HG03460 (cell line): Measurements from ENCODE around the gene GREB1.

ENCODE experiments used
- ATAC-seq: cut with Tn5 transposase; IDR thresholded peaks from one replicate; pipeline ENCODE4 v1.9.1; 2021; ENCODE audit not compliant: unreplicated experiment

GREB1 gene

DNA sequence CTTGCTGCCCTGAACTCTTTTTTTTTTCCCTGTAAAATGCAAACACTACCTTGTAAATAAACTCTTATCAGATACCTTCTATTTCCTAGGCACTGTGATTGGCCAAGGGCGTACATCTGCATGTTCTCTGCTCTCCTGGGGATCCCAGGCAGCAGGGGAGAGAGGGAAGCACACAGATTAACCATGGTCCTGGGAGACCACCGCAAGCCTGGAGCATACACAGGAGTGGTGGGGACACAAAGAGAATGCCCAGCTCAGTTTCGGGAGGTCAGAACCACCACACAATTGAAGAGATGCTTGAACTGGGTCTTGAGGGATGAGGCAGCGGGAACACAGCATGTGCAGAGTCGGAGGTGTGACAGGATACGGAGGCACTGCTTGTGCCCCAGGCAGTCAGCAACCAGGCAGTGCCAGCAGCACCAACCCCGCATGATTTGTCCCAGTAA, 2.1 kb downstream of the GREB1 start:
- ATAC-seq, result no peak

DNA sequence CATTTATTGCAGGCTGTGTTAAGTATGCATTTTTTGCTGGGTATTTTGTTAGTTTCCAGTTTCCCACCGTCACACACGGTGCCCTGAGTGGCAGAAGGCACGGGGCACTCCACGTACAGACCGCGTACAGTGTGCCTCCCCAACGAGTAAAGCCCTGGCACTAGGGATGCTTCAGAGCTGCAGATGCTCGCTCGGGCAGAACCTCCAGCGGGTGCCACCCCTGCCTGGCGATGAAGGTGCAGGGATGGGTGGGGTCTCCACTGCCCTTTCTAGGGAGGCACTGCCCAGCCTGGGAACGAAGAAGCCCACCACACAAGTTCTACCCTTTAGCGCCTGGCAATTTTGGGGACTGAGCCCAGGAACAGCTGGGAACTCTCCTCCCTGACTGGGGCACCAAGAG, 4.1 kb downstream of the GREB1 start:
- ATAC-seq, result no peak

DNA sequence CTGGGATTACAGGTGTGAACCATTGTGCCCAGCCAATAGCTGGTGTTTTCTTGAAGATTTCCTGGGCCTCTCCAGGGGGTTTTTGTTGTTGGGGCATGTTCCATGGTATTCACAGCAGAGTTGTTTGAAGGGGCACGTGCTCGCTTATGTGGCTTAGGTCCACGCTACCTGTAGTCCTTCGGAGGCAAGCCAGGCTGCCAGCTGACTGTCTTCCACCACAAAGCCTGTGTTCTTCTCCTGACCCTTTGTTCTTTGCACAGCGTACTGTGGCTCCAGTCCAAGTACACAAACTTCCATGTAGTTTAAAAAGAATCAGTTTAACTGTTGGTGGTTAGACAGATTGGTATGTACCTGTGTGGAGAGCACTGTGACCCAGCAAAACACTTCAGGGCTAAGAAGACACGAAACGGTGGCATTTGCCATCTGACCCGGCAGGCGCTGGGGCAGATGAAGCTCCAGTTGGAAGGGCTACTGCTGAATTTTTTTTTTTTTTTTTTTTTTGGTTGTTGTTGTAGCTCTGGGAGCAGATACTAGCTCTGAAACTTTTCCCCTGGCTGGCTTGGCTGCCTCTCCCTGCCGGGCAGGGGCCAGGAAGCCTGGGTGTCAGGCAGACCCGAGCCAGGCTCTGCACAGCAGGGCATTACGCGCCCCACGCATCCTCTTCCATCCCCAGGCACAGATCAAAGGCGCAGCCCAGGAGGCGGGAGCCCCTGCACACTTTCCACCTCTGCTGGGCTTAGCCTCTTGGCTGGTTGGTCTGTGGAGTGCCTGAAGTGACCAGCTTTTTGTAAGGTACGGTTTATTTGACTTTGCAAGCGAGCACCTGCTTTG, 5.7 kb downstream of the GREB1 start:
- ATAC-seq, result no peak

DNA sequence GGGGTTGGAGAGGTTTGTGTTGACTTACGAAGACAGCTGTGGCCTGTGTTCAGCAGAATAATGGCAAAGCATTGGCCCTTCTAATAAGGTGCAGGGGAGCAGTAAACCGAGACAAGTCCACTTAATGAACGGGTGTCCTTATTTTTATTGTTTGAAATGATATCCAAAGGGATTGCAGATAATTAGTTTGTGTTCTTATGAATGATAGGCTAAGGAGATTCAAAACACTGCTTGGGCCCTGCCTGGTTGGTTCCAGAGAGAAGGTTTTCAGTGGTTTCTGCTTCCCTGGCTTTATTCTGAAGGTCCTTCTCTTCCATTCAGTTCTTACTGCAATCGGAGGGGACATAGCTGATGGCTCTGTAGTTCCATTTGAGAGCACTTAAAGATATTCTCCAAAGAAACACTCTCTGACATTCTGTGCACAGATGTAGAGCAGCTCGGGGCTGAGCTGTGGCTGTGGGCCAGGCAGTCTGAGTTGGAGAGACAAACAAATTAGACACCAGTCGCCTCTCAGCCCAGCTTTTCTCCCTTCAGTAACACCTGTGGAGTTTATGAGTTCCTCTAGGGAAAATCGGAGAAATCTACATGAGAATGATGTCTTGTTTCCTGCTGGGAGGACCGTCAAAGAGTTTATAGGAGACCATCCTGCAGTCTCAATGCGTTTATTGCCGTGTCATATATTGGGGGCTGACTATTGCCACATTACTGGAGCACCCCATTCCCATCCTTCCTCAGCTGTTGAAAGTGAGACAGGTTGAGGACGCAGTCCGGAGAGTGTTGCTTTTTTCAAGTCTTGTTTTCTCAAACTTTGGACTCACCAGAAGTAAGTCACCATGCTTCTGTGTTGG, 6.5 kb downstream of the GREB1 start:
- no peak for ATAC-seq

DNA sequence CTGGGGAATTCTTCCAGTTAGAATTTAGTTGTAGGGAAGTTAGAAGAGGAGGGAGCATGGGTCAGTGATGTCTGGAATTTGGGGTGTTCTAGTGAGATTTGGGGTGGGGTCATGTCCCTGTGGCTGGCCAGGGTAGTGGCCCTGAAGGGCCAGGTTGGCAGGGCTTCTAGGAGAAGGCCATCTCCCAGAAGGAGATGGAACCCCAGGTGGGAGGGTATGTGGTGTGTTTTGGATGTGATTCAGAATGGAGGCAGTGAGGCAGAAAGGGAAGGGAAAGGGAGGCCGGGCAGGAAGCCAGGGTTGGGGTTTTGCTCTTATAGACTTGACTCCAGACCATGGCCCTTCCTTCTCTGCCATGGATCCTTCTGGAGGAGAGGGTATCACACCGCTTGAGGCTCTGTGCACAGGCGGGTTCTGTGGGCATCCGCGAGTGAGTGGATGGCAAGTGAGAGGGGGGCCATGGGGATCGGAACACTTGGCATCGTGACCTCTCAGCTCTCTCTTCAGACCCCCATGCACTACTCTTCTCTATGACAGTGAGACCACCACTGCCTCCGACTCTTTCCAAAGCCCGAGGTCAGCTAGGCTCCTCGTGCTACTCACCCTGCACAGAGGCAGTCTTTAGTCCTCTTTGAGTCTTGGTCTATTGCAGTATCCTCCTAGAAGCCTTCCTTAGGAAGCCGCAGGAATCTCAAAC, 7.3 kb downstream of the GREB1 start:
- ATAC-seq, result no peak

DNA sequence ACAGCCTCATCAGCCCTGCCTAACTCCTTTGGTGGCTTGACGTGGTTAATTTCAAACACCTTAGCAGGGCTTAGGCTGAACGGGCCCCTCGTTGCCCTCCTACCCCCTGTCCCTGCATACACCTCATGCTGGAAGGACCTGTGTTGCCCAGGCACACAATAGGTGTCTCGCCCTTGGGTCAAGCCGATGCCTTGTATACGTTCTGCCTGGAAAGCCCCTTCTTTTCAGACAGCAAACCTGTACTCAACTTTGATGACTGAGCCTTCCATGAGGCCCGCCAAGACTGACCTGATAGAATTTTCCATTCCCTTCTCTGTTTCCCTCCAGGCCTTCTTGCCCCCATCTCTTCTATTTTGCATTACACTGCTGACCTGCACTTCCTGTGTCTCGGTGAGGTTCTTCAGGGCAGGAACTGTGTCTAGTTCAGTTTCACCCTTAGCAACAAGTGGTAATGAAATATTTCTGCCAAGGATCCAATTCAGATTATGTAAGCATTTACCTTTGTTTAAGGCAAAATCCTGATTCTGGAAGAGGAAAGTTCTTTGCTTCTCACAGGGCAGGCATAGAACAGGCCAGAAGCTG, 7.9 kb downstream of the GREB1 start:
- no peak for ATAC-seq

DNA sequence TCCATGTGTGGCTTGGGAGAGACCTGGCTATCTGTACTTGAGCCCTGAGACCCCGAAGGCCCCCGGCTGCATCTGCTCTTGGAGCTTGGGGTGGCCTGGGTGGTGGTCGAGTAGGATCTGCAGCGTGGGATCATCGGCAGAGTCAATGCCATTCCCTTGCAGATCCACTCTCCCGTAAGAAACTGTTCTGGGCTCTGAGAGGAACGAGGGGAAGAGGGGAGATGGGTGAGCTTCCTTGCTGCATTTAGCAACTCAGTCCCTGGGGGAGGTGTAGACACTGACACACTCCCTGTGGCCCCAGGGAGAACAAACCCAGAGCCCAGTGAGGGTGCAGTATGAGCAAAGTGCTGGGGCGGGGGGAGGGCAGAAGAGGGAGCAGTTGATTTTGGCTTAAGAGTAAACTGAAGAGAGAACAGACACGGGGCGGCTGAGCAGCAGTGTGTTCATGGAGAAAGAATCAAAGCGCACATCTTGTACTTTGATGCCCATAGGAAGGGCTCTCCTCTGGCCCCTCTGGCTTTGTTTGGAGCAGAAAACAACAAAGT, 8.5 kb downstream of the GREB1 start:
- ATAC-seq, result no peak

DNA sequence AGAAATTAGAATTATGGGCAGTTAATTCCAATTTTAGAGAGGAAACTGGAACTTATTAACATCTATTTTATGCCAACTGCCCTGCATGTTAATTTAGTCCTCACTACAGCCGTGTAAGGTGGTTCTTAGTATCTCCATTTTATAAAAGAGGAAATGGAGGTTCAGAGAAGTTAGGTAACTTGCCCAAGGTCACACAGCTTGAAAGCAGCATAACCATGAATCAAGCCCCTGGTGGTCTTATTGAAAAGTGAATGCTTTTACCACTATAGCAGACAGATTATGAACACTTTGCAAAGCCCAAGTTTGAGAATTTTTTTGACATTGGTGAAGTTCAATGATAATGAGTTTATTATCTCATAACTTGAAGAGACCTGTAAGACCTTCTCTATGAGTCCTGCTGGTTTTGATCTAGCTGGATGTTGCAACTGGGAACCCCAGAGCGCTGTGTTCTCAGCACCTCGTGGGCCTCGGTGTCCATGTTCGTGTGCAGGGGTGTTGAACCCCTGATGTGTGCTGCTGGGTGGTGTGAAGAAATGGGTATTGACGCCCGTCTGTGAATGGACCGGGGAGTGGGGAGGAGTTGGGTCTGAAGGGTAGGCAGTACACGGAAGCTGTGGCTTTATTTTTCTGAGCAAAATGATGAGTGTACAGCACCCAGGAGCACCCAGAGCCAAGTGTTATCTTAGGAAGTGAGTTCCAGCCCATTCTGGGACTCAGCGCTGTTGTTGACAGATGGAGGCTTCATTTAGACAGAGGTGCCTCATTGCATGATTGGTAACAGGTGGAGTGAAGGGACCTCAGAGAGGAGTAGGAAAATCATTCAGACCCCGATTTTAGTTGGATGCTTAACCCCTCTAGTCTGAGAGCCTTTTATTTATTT, 9.7 kb downstream of the GREB1 start:
- ATAC-seq, result no peak

DNA sequence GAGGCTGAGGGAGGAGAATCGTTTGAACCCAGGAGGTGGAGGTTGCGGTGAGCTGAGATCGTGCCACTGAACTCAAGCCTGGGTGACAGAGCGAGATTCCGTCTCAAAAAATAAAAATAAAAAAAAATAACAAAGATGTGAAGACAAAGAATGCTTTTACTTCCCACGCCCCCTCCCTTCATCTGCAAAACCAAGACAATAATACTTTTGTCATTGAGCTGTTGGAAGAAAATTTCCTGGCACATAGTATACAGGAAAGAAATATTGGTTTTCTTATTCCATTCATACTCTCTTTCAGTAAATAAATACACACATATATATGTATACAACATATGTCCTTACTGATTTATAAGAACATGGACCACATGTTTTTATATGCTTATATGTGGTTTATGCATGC, 12.2 kb downstream of the GREB1 start:
- no peak for ATAC-seq

DNA sequence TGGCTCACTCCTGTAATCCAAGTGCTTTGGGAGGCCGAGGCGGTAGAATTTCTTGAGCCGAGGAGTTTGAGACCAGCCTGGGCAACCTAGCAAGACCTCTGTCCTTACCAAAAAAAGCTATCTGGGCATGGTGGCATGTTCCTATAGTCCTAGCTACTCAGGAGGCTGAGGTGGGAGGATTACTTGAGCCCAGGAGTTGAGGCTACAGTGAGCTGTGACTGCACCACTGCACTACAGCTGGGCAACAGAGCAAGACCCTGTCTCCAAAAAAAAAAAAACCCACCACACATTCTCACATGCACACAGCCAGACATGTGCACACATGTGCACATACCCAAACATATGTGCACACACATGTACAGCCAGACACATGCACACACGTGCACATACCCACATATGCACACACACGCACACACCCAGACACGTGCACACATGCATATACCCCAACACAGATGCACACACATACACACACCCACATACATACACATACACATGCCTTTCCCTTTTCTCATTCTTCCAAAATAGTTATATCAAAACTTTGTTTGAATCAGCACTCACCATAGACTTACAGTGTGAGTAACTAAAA, 14.2 kb downstream of the GREB1 start:
- ATAC-seq, result no peak

DNA sequence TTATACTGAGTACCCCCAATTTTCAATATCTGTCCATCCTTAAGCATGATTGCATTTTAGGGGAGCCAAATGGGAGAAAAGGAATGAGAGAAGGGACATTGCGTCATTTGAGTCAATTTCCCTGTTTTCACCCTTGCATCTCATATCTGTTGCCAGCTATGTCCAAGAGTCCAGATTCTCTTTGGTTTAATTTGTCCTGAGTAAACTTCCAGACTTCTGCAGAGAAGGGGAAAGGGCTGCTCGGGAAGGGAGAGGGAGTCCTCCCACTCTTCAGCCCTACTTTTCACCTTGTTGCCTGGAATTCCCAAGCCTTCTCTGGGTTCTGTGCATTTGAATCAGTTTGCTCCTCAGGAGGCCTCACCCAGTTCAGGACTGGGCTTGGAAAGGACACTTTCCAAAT, 16.5 kb downstream of the GREB1 start:
- ATAC-seq, result no peak

DNA sequence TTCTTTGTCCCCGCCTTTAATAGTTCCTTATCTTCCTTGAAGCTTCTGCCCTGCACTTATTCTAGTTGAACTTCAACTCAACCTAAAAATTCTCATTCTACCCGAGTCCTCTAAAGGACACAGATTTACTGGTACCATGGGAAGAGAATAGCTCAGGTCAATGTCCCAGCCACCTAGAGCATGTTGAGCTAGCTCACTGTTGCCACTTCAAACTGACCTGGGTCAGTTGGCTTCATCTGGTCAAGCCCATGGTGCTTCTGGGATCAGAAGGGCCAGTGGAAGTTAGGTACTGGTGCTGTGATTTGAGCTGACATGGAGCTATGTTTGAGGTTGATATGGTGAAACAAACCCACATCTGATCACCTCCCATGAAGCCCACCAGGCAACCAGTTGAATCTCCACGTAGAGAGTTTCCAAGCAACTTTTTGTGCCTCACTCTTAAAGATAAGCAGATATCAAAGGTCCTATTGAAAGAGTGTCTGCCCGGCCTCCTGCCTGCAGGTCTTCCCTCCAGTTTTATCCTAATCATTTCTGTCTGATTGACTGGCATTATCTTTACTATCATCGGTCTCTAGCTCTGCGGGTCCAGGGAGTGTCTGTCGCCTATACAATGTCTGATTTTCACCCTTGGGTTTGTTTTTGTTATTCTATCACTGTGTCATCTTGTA, 17.2 kb downstream of the GREB1 start:
- no peak for ATAC-seq

DNA sequence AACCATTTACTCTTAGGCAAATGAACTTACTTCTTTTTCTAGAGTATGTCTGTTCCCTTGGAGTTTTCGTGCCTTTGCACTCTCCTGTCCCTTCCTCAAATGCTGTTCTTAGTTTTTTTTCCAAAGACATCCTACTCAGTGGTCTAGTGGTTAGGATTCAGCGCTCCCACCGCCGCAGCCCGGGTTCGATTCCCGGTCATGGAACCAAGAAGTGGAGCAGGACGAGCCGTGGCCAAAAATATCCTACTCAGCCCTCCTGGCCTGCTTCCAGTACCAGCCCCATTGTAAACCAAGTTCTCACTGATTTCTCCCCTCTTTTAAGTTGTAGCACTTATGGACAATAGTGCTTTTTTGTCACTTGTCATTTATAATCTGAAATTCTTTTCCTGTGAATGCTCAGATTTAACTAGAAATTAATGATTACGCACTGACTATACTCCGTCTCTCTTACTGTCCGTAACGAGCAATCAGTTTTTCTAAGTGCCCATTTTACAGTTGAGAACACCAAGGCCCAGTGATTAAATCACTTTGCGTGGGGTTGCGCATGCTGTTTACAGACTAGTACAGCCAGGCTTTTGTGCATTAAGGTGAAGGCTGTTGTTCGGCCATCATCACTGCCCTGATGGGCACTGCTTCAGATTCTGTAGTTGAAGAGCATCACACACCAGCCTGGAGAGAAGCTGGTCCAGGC, 17.9 kb downstream of the GREB1 start:
- no peak for ATAC-seq

DNA sequence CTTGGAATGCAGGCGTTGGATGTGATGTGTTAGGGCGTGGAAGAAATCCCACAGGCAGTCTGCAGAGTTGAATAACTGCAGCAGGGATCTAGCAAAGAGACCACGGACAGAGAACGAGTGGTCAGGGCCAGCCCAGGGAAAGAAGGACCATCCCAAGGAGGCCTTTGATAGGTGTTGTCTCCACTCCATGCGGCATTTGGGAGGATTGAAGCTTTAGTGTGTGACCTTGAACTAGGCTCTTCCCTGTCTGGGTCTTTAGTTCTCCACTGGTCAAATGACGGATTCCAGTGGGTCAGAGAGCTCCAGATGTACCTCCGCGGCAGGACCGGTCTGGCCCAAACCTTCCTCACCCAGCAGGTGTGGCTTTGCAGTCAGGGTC, 18.4 kb downstream of the GREB1 start:
- ATAC-seq, result no peak

DNA sequence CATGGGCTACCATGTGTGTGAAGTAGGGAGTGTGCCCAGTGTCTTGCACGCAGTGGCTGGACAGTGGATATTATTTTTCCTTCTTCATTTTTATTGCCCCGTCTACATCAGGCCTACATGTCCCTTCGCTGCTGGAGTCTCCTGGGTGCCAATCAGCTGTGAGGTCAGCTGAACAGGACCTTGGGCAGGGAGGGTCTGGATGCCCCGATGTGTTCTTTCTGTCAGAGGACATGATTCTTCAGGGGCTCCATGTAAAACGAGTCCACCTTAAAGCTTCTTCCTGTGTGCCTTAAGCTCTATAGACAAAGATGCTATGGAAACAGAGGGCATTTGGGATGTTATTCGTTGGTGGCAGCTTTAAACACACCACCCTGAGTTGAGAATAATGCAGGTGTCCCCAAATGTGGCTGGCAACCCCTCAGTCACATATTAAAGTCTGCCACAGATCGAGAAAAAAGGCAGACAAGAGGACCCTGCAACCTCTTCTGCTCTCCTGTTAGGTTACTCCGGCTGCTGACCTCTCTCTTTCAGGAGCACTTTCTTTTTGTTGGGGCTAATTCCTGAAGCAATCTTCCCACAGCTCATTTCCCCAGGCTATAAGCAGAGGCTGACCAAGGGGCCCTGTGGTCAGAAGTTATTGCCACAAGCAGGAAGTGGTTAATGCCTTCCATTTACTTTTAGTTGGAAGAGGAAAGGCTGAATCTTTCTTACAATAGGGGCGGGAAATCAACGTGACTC, 20.0 kb downstream of the GREB1 start:
- ATAC-seq, result no peak

DNA sequence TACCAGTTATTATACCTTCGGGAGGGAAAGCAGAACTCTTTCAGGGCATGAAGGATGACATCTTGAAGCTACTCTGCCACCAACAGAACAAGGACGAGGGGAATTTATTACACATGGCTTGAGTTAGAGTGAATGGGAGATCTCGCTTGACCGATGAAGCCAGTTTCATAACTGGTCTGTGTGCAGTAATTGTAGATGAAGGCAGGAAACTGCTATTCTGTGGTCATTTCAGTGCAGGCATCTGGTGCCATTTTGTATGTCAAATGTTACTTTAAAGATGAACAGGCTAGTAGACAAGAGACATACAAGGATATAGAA, 20.5 kb downstream of the GREB1 start:
- ATAC-seq, result no peak

DNA sequence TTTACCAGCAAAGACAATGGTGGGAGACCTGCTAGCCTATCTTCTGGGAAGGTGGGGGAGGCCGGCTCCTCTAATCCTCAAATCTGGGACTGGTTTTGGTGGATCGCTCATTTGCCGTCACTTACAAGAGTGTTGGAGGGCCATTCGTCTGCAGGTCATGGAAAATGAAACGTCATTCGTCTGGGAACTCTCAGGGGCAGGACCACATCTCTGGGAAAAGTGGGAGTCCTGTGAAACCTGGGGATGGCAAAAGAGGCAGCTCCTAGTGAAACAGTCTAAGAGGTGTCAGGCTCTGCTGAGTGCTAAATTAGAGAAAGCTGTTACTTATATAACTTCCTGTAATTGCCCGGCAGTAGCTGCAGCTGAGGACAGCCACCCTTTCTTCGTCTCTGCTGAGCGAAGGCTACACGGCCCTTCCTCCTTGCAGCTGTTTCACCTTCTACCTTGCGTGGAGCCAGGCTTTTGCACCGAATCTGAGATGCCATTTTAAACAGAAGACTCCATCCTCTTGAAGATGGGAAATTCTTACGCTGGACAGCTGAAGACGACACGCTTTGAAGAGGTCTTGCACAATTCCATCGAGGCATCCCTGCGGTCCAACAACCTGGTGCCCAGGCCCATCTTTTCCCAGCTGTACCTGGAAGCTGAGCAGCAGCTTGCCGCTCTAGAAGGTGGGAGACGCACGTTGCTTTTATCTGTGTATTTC, 22.4 kb downstream of the GREB1 start:
- ATAC-seq, result no peak
